Measurements from ENCODE around the gene LHFPL6.

DNA sequence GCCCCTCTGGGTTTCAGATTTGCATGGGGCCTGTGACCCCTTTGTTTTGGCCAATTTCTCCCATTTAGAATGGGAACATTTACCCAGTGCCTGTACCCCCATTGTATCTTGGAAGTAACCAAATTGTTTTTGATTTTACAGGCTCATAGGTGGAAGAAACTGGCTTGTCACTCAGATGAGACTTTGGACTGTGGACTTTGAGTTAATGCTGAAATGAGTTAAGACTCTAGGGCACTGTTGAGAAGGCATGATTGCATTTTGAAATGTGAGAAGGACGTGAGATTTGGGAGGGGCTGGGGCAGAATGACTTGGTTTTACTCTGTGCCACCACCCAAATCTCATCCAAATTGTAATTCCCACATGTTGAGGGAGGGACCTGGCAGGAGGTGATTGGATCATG, 306.0 kb downstream of the LHFPL6 start:
- TF ChIP-seq CREM (IDR thresholded peaks at IDR 0.05; ENCODE audit: low read depth) (no peak), CTCF (IDR thresholded peaks at IDR 0.05 in 2 of 3, conservative IDR thresholded peaks at IDR 0.05 in 1 of 3; ENCODE audit: insufficient read depth in 2 of 3, low read depth in 1 of 3, low read length in 3 of 3) (no peak)
